Measurements from ENCODE around the gene TRIM42.
A peak's percentile ranks its signal among the peaks of the same experiment; 100 is the strongest.

The TRIM42 gene

DNA sequence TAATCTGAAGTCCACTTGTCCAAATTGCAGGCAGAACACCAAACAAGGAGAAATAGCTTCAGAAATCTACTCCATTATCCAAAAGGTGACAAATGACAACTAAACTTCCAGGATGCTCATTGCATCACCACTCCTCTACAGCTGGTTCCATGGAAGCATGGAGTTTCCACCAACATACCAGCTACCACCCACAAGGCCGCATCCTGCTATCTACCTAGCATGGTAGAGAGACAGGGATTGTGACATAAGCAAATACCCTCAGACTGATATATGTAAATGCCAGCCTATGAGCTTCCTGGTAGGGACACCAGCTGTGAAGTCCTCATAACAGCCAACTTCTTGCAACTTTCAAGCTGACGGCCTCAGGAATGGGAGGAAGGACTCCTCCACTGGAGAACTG lies at the start of gene TRIM42:
Gene TRIM42 (plus strand): TSS at position 301 of the 400 bp plus-strand sequence. CDS start 166 bp downstream, outside the sequence.
- DNase-seq = no peak

DNA sequence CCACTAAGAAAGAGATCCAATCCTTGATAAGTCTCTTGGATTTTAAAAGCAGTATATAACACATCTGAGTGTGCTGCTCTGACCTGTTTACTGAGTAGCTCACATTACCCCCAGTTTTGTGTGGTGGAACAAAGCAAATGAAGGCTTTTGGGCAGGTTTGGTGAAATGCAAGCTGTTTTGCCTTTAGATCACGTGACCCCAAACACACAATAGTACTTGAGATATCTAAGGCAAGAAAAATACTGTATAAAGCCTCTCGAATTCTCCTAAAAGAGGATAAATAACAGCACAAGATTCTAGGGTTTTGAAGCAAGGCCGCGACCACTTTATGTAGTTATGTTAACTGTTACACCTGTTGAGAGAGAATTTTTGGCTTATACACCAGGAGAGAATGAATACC lies 49.3 kb upstream of the TRIM42 start:
- DNase-seq = no peak

DNA sequence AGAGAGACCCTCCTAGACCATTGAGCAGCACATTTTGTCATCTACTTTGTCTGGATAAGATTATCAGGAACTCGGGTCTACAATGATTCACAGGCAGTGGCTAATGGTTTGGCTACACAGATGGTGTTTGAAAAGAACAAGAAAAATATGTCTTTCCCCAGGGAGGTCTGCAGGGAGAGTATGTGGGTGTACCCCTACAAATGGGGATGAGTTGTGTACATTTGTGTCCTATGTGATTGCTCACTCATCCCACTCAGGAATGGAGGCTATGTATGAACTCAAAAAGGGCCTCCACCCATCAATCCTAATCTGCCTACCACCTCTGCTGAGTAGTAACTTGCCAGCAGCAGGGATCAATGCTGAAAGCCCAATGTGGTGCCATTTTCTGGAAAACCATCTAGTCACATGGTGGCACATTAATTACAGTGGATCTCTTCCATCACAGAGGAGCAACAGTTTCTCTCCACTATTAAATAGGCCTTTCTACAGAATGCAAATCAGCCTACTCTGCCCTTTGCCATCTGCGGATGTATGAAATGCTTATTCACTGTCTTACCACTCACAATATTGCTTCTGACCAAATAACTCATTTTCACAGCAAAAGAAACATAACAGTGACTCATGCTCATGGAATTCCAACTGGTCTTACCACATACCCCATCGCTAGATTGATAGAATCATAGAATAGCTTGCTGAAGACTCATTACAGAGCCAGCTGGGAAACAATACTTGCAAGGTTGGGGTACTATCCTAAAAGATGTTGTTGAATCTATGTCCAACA lies 48.3 kb upstream of the TRIM42 start:
- DNase-seq = no peak

DNA sequence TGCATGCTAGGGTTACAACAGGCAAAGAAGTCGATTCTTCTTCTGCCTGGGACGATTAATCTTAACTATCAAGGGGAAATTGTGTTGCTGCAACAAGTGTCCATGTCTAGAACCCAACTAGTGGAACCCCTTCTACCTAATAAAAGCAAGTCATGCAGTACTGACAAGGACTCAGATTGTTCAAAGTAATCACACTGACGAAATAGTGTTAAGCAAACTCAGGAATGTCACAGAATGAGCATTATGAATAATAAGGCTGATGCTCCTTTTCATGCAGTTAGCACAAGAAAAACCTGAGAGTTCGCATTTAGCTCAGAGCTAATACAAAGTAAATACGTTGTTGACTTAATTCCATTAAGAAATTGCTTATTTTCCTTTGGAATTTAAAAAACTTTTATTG lies 47.5 kb upstream of the TRIM42 start:
- no peak for DNase-seq

DNA sequence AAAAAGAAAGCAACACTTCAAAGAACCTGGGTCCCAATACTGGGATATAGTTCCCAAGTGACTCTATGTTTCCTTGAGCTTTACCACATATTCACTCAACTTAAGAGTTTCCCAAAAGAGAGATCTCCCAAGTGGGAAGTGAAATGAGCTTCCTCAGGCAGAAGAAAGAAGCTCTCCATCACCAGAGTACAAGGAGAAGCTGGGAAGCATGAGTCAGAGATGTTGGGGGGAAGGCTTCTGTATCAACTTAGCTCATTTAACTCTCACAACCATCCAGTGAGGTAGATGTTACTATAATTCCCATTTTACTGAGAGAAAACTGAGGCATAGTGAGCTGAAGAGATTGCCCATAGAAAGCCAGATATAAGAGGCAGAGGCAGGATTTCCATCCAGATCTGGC lies 47.0 kb upstream of the TRIM42 start:
- DNase-seq = no peak

DNA sequence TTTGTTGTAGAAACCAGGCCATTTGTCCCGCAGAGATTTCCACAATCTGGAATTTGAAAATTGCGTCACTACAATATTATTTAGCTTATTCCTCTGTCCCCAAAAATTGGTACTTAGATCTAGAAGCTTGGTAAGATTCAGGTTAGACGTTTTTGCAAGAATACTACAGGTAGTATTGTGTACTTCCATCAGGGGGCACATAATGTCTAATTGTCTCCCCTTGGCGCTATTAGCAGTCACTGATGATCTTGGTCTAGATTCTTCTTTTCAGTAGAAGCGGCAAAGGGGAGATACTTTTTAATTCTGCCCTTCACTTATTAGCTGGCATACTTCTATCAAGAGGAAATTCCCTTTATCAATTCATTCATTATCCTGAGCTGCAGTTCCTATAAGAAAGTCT lies 42.6 kb upstream of the TRIM42 start:
- no peak for DNase-seq

DNA sequence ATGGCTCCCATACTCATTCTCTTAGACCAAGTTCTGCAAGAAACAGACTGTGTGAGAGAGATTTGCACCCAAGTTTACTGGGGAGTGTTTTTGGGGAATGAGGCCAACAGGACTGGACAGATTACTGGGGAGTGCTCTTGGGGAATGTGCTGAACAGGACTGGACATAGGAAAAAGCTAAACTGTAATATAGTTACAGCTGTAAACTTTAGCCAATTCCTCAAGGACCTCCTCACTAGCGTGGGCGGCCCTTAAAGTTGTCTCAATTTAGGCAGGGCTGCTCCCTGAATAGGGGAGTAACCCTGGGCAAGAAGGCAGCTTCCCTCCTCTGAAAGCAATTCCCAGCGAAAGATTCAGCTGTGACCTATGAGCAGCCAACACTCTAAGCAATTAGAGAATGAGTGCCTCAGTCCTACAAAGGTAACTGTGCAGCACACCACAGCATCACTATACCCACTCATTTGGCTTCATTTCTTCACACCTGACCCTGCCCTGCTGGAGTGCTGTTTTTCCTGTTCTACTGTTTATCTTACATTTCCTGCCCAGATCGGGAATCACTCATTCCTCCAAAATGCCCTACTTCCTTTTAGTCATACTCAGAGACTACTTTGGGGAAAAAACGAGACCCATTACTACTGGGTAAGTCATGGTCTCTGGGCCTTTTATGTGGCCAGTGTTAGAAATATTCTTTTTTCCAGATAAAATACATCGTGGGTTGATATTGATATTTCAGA lies 41.3 kb upstream of the TRIM42 start:
- no peak for DNase-seq

DNA sequence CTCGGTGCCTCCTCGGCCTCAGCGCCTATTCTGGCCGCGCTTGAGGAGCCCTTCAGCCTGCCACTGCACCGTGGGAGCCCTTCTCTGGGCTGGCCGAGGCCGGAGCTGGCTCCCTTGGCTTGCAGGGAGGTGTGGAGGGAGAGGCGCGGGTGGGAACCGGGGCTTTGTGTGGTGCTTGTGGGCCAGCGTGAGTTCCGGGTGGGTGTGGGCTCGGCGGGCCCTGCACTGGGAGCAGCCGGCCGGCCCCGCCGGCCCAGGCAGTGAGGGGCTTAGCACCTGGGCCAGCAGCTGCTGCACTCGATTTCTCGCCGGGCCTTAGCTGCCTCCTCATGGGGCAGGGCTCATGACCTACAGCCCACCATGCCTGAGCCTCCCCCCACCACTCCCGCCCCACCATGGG lies 26.6 kb upstream of the TRIM42 start:
- DNase-seq = no peak

DNA sequence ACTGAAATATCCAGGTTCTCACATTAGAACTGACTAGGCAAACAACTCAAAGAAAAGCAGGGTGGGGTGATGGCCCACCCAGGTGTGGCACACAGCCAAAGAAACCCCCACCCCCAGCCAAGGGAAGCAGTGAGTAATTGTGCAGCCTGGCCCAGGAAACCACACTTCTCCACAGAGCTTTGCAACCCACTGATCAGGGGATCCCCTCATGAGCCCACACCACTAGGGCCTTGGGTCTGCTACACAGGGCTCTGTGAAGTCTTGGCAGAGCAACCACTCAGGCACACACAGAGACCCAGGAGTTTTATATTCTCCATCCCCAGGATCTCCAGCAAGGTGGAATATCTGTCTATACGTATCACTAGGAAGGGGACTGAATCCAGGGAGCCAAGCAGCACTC lies 22.2 kb upstream of the TRIM42 start:
- DNase-seq = no peak

DNA sequence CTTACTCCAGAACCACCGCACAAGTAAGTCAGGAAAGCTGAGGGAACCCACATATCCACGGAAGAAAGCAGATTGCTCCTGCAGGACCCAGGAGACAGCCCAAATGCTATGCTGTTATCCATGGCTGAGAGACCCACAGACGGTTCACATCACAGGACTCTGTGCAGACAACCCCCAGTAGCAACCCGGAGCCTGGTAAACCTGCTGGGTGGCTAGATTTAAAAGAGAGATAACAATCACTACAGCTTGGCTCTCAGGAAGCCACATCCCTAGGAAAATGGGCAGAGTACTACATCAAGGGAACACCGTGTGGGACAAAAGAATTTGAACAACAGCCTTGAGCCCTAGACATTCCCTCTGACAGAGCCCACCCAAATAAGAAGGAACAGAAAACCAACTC lies 13.8 kb upstream of the TRIM42 start:
- DNase-seq = no peak

DNA sequence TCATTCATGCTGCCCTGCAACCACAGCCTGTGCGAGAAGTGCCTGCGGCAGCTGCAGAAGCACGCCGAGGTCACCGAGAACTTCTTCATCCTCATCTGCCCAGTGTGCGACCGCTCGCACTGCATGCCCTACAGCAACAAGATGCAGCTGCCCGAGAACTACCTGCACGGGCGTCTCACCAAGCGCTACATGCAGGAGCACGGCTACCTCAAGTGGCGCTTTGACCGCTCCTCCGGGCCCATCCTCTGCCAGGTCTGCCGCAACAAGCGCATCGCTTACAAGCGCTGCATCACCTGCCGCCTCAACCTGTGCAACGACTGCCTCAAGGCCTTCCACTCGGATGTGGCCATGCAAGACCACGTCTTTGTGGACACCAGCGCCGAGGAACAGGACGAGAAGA lies 4.7 kb downstream of the TRIM42 start:
- no peak for DNase-seq

DNA sequence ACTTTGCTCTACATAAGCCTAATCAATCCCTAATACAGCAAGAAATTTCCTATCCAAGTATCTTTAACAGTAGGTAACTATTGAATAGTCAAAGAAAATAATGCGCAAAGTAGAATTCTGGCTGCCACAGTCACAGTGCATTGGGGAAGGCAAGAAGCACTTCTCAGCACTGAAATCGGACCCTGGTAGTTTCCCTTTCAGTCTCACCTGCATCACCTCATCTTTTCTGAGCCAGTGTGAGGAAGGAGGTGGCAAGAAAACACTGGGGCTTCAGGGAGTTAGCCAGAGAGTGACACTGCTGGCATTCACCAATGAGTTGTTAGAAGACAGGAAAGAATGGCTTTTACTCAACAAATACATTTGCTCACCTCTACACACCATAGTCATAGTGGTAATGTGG lies 8.3 kb downstream of the TRIM42 start:
- no peak for DNase-seq

DNA sequence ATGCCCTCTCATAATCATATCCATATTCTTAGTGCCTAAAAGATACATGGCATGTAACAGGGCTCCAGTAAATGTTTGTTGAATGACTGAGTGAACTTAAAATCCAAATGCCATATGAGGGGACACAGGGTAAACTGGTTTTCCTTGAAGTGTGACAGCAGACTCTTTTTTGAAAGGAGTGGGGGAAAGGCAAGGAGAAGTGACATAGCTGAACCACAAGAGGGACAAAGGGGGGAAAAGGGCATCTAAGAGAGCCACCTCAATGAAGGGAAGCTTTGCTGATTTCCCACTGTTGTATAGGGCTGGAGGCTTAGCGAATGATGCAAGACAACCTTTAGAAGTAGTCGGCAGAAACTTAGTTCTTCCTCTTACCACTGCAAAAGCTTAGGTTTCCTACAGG lies 9.1 kb downstream of the TRIM42 start:
- no peak for DNase-seq

DNA sequence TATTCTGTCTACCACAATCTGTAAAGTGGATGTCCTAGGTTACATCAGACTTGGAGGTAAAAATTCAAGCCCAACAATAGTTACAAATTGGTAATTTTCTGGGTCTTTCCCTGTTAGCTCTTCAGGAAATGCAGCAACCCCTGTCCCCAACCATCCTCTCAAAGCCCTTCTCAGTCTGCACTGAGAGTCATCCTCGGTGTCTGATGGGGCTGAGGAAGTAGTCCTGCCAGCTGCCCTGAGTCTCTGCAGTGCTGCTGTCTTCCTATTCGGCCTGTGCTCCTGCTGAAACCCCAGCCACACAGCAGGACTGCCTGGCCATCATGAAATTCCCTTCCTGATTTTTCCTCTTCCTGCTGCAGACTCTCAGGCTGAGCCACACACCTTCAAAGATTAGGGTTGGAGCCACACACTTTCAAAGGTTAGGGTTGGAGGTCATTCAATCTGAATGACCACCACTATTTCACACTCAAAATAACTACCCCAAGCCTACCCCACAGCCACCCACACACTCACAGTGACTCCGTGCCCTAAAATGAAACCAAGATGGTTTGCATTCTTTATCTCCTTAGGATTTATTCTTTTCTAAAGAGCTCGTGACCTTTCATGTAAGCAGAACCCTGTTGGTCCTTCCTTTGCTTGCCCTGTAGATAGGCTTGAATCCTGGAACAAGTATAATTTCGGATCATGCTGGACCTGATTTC lies 17.6 kb downstream of the TRIM42 start:
- DNase-seq = no peak

DNA sequence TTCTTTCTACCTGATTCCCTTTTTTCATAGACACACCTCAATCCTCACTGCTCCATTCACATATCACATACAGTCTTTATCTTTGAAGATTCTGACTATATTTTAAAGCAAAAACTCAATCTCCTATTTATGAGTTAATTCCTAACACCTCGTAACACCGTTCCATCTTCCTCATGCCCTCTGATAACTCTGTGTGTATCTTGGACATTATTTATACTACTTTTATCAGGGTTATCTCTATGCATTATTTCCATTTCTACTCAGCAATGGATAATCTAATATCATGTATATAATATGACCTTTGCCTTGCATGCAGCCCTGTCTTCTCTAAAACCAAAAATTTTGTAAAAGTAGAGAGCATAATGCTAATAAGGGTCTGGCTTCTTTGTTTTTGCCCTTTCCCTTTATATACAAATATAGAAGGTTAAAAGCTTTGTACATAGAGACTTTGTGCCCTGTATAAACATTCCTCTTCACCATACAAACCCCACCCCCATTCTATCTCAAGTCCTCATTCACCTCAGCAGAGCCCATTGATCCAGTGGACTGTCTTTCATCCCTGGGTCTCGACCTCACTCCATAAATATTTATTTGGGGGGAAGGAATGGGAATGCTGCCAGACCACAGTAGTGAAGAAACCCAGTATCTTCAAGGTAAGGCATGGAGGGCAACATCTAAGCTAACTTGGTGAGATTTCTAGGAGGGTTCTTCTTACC lies 21.8 kb downstream of the TRIM42 start:
- DNase-seq = no peak

DNA sequence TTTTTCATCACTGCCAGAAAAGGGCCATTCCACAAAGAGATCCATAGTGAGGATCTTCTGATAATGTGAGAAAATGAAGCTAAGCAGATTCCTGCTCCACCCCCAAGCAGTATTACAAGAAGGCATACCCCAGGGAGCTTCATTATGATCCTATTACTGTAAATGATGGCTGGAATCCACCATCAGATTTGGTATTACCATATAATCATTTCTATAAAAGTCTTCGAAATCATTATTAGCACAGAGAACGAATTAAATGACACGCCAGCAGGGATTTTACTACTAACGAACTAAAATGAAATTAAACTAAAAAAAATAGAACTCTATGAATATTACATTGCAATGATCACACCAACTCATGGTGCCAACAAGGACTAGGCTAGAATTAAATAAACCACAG lies 24.4 kb downstream of the TRIM42 start:
- DNase-seq = no peak

DNA sequence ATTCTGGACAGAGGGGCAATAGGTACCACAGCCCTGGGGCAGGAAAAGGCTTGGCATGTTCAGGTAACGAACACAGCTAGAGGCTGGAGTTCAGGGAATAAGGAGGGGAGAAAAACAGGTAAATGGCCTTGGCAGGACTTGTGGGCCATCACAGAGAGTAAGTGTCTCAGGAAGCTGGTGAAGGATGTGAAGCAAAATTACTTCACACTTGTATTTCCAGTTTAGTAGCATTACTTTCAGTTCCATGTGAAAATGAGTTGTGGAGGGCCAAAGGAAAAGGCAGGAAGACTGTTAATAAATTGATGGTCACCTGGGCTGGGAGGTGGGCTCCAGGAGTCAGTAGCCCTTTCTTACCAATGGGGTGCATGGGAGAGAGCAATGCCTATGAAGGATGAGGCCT lies 25.6 kb downstream of the TRIM42 start:
- no peak for DNase-seq

DNA sequence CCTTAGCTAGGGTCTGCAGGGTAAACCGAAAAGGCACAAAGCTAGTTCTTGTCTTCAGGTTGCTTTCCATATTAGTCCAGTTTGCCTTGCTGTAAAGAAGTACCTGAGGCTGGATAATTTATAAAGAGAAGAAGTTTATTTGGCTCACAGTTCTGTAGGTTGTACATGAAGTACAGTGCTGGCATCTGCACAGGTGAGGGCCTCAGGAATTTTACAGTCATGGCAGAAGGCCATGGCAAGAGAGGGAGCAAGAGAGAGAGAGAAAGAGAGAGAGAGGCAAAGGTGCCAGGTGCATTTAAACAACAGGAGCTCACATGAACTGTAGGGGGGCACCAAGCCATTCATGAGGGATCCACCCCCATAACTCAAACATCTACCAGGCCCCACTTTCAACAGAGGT lies 26.9 kb downstream of the TRIM42 start:
- no peak for DNase-seq

DNA sequence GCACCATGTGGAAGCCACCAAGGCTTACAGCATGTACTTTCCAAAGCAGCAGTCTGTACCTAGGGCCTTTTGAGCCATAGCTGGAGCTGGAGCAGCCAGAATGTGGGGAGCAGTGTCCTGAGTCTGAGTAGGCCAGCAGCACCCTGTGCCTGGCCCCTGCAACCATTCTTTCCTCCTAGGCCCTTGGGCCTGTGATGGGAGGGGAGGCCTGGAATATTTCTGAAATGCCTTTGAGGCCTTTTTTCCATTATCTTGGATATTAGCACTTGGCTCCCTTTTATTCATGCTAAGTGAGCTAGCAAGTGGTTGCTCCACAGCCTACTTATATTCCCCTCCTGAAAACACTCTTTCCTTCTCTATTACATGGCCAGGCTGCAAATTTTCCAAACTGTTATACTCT lies 28.1 kb downstream of the TRIM42 start:
- DNase-seq = no peak

DNA sequence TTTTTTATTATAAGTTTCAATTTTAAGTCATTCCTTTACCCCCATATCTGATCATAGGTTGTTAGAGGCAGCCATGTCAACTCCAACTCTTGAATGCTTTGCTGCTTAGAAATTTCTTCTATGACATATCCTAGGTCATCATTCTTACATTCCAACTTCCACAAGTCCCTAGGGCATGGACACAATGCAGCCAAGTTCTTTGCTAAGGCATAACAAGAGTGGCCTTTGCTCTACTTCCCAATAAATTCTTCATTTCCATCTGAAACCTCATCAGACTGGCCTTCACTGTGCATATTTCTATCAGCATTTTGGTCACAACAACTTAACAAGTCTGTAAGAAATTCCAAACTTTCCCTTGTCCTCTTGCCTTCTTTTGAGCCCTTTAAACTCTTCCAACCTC lies 28.5 kb downstream of the TRIM42 start:
- DNase-seq = no peak

DNA sequence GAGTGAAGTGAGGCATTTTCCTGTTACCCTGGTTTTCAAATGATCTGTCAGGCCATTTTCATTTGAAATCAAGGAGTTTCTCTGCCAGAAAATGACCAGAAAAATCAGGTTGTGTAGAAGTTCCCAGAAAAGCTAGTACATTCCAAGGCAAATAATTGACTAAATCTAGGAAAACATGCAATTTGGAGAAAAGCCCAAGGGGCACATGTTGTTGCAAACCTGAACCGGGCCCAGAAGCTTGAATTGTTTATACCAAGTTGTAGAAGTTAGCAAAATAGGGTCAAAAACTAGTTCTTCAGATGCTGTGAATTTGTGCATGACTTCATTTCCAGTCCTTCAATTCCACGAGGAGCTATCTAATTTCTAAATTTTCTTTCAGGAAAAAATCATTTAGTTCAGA lies 31.0 kb downstream of the TRIM42 start:
- DNase-seq = no peak

DNA sequence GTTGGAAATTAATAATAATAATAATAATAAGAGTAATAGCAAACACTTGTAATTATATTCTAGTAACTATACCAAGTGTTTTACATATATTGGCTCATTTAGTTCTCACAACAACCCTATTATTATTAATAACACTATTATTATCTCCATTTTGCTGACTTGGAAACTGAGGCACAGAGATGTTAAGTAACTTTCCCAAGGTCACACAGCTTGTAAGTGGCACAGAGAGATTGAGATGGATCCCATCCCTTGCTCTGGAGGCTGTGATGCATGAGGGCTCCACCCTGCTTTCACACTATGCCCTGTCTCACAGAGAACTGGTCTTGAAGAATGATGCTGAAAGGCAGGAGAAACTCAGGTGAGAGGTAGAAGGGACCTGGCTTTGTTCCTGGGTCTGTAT lies 31.9 kb downstream of the TRIM42 start:
- DNase-seq = no peak

DNA sequence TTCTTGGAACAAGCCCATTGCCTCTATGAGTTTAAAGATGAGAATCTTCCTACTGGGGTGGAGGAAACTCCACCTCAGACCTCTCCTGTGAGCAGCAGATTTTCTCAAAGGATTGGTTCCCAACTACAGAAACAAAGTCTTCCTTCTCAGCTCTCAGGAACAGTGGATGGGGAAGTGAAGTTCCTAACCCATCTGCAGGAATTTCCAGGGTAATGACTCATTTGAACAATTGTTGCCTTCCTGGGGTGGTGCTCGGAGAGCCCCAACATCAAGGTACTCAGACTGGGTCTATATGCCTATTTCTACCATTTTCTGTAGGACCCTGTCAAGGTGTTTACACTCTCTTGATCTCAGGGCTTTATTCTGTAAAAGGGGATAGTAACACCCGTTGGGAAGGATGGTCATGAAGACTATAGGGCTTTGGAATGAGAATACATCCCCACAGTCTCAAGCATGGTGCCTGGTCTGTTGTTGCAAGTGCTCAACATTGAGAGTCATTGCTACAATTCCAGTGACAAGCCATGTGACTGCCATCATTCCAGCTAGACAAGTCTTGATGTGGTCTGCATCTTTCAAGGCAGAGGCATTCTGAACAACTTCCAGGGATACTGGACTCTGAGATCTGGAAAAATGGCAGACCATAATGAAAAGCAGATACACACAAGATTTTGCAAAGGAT lies 33.0 kb downstream of the TRIM42 start:
- DNase-seq = peak in 1 of 2 donors; percentile 24
